ENCODE results near the gene CAPN11.

DNA sequence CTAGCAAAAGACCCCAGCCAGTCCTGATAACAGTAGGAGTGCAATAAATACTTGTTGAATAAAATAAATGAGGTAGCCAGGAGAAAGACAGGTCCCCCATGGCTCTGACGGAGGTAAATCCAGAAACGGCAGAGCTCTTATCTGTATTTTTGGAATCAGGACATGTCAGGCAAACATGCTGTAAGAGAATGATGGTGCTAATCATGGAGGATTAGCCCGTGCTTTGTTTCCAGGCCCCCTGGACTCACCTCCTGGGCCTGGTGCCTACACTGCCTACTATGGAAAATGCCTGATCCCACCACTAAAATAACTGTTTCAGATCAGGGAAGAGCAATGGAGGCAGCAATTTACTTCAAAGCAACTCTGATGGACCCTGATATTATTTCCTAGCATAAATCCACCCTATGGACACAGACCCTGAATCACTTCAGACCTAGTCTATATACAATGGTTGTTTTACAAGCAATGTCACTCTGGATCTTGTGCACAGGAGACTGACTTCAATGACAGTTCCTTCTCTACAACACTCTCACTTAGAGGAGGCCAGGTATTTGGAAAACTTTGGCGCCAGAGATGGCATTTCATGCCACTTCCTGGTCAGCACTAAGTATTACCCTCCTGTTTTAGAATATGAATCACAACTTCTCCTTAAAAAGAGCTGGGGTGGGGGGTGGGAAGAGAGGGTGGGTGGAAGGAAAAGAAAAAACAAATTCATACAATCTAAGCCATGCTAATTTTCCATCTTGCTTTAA, 37.8 kb upstream of the CAPN11 start:
- TF ChIP-seq, protein P1, sequence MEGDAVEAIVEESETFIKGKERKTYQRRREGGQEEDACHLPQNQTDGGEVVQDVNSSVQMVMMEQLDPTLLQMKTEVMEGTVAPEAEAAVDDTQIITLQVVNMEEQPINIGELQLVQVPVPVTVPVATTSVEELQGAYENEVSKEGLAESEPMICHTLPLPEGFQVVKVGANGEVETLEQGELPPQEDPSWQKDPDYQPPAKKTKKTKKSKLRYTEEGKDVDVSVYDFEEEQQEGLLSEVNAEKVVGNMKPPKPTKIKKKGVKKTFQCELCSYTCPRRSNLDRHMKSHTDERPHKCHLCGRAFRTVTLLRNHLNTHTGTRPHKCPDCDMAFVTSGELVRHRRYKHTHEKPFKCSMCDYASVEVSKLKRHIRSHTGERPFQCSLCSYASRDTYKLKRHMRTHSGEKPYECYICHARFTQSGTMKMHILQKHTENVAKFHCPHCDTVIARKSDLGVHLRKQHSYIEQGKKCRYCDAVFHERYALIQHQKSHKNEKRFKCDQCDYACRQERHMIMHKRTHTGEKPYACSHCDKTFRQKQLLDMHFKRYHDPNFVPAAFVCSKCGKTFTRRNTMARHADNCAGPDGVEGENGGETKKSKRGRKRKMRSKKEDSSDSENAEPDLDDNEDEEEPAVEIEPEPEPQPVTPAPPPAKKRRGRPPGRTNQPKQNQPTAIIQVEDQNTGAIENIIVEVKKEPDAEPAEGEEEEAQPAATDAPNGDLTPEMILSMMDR (conservative IDR thresholded peaks at IDR 0.05; ENCODE audit: low read depth, low read length), result no peak
- no peak for TF ChIP-seq MAFK (IDR thresholded peaks at IDR 0.05; ENCODE audit: low read depth, low read length)
- no peak for TF ChIP-seq POLR2A (IDR thresholded peaks at IDR 0.05; ENCODE audit: low read depth, low read length)
- TF ChIP-seq SMC3 (IDR thresholded peaks at IDR 0.05; ENCODE audit: low read depth, low read length), result no peak
- no peak for TF ChIP-seq RFX5 (IDR thresholded peaks at IDR 0.05; ENCODE audit: low read depth, low read length)
- TF ChIP-seq, protein P2, sequence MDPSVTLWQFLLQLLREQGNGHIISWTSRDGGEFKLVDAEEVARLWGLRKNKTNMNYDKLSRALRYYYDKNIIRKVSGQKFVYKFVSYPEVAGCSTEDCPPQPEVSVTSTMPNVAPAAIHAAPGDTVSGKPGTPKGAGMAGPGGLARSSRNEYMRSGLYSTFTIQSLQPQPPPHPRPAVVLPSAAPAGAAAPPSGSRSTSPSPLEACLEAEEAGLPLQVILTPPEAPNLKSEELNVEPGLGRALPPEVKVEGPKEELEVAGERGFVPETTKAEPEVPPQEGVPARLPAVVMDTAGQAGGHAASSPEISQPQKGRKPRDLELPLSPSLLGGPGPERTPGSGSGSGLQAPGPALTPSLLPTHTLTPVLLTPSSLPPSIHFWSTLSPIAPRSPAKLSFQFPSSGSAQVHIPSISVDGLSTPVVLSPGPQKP (IDR thresholded peaks at IDR 0.05; ENCODE audit: borderline replicate concordance, low read depth, low read length), result no peak
- TF ChIP-seq, protein P3, sequence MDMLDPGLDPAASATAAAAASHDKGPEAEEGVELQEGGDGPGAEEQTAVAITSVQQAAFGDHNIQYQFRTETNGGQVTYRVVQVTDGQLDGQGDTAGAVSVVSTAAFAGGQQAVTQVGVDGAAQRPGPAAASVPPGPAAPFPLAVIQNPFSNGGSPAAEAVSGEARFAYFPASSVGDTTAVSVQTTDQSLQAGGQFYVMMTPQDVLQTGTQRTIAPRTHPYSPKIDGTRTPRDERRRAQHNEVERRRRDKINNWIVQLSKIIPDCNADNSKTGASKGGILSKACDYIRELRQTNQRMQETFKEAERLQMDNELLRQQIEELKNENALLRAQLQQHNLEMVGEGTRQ (IDR thresholded peaks at IDR 0.05; ENCODE audit: low read depth, low read length), result no peak
